ENCODE data around the gene PRSS16. TPM values are rescaled to one million over a fixed set of nuclear protein-coding genes. Genes with fewer than 3 reads are reported as not detected.
A peak's percentile ranks its signal among the peaks of the same experiment; 100 is the strongest.

The PRSS16 gene
- total and polyA plus RNA-seq, 9 donors: 1.7 to 16.9 (median 3.2) TPM

DNA sequence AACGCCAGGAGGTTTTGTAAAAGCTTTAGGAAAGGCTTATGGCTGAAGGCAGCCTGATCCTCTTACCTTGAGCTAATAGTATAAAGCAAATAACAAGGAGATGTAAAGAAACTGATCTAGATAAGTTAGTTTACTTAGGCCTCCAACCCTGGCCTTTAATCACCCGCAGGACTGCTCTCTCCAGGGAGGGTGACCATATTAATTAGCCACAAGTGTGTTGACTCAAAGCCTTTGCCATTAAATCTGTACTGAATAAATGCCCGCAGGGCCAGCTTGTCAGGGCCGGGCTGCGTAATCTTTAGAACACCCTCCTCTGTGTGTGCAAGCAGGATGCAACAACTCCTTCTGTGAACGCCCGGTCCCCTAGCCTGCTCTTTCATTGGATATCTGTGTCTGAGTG is 6.1 kb upstream of the PRSS16 start:
- WGBS, 3 donors: 81 to 91% (median 85%) methylated on average over 7 of the region's 7 CpGs
- Histone ChIP-seq H3K4me1 (ENCODE audit: insufficient read depth) (no peaks in the 10 kb centered on the region), H3K27ac (no peak overlapping the region), H3K36me3 (no peaks in the 10 kb centered on the region), H3K27me3 (no peaks in the 10 kb centered on the region), H3K4me3 (no peak overlapping the region), H3K9me3 (peaks cover 0 to 4% of the 10 kb centered on the region in 2 donors)
- TF ChIP-seq EP300 (IDR thresholded peaks at IDR 0.05): no peak
- TF ChIP-seq, protein P1, sequence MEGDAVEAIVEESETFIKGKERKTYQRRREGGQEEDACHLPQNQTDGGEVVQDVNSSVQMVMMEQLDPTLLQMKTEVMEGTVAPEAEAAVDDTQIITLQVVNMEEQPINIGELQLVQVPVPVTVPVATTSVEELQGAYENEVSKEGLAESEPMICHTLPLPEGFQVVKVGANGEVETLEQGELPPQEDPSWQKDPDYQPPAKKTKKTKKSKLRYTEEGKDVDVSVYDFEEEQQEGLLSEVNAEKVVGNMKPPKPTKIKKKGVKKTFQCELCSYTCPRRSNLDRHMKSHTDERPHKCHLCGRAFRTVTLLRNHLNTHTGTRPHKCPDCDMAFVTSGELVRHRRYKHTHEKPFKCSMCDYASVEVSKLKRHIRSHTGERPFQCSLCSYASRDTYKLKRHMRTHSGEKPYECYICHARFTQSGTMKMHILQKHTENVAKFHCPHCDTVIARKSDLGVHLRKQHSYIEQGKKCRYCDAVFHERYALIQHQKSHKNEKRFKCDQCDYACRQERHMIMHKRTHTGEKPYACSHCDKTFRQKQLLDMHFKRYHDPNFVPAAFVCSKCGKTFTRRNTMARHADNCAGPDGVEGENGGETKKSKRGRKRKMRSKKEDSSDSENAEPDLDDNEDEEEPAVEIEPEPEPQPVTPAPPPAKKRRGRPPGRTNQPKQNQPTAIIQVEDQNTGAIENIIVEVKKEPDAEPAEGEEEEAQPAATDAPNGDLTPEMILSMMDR (IDR thresholded peaks at IDR 0.05): no peak
- DNase-seq: no peak
- intact Hi-C loops (cut with DNase I): no loop called here

DNA sequence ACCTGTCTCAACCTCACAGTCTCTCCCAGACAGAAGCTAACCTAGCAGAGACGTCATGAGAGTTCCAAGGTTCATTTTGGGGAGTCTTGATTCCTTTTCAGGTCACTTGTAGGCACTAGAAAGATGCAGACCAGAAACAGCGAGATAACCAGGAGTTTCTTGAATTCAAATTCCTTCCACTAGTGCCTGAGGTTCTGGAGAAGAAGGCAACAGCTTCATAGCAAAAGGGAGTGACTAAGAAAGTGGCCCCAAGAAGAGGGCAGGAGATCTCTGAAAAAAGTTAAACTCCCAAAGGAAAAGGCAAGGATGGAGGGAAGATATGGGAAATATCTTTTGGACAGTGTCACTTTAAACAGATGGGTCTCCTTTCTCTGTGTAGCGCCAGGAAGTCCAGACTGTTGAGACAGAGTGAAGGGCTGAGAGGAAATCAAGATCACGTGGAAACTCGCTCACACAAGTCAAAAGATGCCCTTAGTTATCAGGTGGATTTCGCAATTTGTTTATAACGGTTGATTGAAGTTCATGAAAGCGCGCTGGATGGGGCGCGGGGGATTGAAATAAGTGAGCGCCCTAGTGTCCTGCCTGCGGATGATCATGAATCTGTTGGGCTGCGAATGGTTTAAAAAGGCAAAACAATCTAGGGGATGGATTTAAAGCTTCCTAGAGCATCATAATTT is 4.8 kb upstream of the PRSS16 start:
- intact Hi-C loops (cut with DNase I): no loop called here
- WGBS, 3 donors: 65 to 73% (median 70%) methylated on average over 14 of the region's 14 CpGs
- DNase-seq: no peak
- H3K27ac ChIP-seq: no peak overlapping the region
- H3K4me3 ChIP-seq: no peak overlapping the region
- no peak for TF ChIP-seq EP300 (IDR thresholded peaks at IDR 0.05)
- TF ChIP-seq, protein P1 (IDR thresholded peaks at IDR 0.05): no peak
- no peak for TF ChIP-seq POLR2A (IDR thresholded peaks at IDR 0.05)
- no peaks in the 10 kb centered on the region for H3K4me1 ChIP-seq (ENCODE audit: insufficient read depth)
- peaks cover 0 to 4% of the 10 kb centered on the region in 2 donors for H3K9me3 ChIP-seq
- H3K27me3 ChIP-seq: no peaks in the 10 kb centered on the region
- H3K36me3 ChIP-seq: no peaks in the 10 kb centered on the region

DNA sequence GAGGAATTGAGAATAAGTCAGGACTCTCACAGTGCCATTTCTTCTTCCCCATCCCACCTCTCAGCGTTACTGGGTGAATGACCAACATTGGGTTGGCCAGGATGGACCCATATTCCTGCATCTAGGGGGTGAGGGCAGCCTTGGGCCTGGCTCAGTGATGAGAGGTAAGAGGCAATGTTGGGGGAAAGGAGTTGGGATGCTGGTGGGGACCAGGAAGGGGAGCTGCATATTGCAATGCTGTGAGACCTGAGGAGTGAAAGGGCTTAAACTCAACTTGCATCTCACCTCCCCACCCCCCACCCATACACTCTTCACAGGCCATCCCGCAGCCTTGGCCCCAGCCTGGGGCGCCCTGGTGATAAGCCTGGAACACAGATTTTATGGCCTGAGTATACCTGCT is 1.3 kb downstream of the PRSS16 start:
- Histone ChIP-seq H3K36me3 (no peaks in the 10 kb centered on the region), H3K27me3 (no peaks in the 10 kb centered on the region)
- WGBS, 3 donors: 57 to 71% (median 64%) methylated on average over 3 of the region's 3 CpGs

DNA sequence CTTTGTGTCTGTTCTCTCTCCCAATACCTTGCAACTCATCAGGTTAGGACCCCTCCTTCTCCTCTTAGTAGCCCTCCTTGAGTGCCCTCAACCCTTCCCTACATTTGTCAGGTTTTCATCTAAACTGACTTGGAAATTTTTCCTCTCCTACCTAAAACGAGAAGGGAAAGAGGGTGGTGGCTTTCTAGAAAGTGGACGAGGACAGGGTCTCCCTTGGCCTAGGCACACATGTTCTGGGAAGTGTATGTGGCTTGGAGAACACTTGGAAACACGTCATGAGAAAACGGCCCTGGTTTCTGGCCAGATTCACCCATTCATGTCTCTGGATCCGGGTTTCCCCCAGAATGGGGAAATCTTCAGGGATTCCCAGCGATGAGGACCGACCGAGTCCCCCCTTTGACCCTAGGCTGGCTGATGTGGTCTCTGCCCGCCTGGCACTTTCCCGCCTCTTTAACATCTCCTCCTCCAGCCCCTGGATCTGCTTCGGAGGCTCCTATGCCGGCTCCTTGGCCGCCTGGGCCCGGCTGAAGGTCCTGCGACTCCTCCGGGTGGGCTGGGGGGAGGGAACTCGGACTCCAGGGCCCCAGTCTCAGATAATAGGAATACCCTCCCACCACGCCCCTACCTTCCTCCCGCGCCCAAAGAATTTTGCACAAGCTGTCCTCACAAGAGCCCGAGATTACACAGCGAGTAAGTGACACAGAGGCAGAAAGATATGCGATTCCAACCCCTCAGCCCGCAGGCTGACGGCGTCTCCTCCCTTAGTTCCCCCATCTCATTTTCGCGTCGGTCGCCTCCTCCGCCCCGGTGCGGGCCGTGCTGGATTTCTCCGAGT is 3.0 kb downstream of the PRSS16 start:
- 4 to 7% (median 5%) methylated on average over 35 of the region's 35 CpGs for WGBS, 3 donors
- no peaks in the 10 kb centered on the region for H3K27me3 ChIP-seq
- TF ChIP-seq EP300 (IDR thresholded peaks at IDR 0.05) (no peak), POLR2A (IDR thresholded peaks at IDR 0.05) (no peak)
- TF ChIP-seq, protein P1 (IDR thresholded peaks at IDR 0.05): no peak
- intact Hi-C loops (cut with DNase I): no loop called here
- DNase-seq: no peak
- peaks cover 2% of the 10 kb centered on the region for H3K4me1 ChIP-seq (ENCODE audit: insufficient read depth)
- H3K27ac ChIP-seq: no peak overlapping the region
- H3K9me3 ChIP-seq: no peaks in the 10 kb centered on the region
- no peaks in the 10 kb centered on the region for H3K36me3 ChIP-seq
- H3K4me3 ChIP-seq: peak overlapping the region; percentile 32

More for the DNA sequence above, 1.3 kb downstream of the PRSS16 start:
- Histone ChIP-seq H3K27ac (no peak overlapping the region), H3K9me3 (no peaks in the 10 kb centered on the region), H3K4me3 (no peak overlapping the region), H3K4me1 (ENCODE audit: insufficient read depth) (peaks cover 2% of the 10 kb centered on the region)
- DNase-seq: no peak
- intact Hi-C loops (cut with DNase I): no loop called here
- TF ChIP-seq, protein P1 (IDR thresholded peaks at IDR 0.05): no peak
- TF ChIP-seq POLR2A (IDR thresholded peaks at IDR 0.05): no peak

Data from ovary (tissue), 9 donors.